PC-3 (cell line): ENCODE results near the gene POLRMT. TPM values are rescaled to one million over a fixed set of nuclear protein-coding genes. Genes with fewer than 3 reads are reported as not detected.
"Not testable (repeated sequence)": the region's sequence is repeated elsewhere in the genome, so short reads cannot be mapped to it uniquely, and the experiment has no call there.

Experiments used
- ATAC-seq: fragments of 200-7000 bp; cut with Tn5 transposase; 2 replicates; pipeline ENCODE4 v1.9.1; 2020; ENCODE audit warnings: mild to moderate bottlenecking, moderate library complexity
- BruUV-seq: library from RNA; stranded (reverse); fragments of 400-500 nt; replicated peaks from 2 replicates; lab custom pipeline; 2021; lab: Mats Ljungman, UMichigan
- CTCF ChIA-PET: fragments of 300-600 bp; sonication (Branson Sonifier 250); formaldehyde crosslinking; loops from one replicate; lab custom pipeline; 2022; ENCODE audit warnings: antibody characterized with exemption; lab: Charles Lee
- POLR2A ChIA-PET: fragments of 300-600 bp; sonication (Branson Sonifier 250); formaldehyde crosslinking; loops from one replicate; lab custom pipeline; 2022; ENCODE audit warnings: antibody characterized with exemption; ENCODE audit not compliant: unreplicated experiment; lab: Charles Lee
- DNase-seq: peaks from one replicate; pipeline ENCODE4 v3.0.0-alpha.2; 2015
- H2AFZ ChIP-seq: fragments of 300-600 bp; sonication (generic); 2 replicates; pipeline ENCODE4 v1.6.0; 2016; ENCODE audit warnings: antibody characterized with exemption, low read length
- H3F3A ChIP-seq: fragments of 300-600 bp; sonication (generic); one replicate; pipeline ENCODE4 v1.6.0; 2017; ENCODE audit warnings: antibody characterized with exemption, low read length, control low read depth, mild to moderate bottlenecking; ENCODE audit not compliant: unreplicated experiment
- H3K27ac ChIP-seq: fragments of 300-600 bp; sonication (generic); 2 replicates; pipeline ENCODE4 v1.5.1; 2016; ENCODE audit warnings: mild to moderate bottlenecking, low read length
- H3K27me3 ChIP-seq: fragments of 300-600 bp; sonication (generic); 2 replicates; pipeline ENCODE4 v1.6.1; 2016; ENCODE audit warnings: low read length, mixed read lengths
- H3K36me3 ChIP-seq: fragments of 300-600 bp; sonication (generic); 2 replicates; pipeline ENCODE4 v1.6.1; 2016; ENCODE audit warnings: low read depth, mixed run types, low read length, mixed read lengths
- H3K4me1 ChIP-seq: fragments of 300-600 bp; sonication (generic); 2 replicates; pipeline ENCODE4 v1.5.1; 2016; ENCODE audit warnings: low read length; ENCODE audit not compliant: insufficient read depth
- H3K4me2 ChIP-seq: fragments of 300-600 bp; sonication (generic); 2 replicates; pipeline ENCODE4 v1.6.0; 2016; ENCODE audit warnings: low read length
- H3K4me3 ChIP-seq: fragments of 300-600 bp; sonication (generic); 2 replicates; pipeline ENCODE4 v1.5.1; 2016; ENCODE audit warnings: mild to moderate bottlenecking, low read length, mixed read lengths
- H3K79me2 ChIP-seq: fragments of 300-600 bp; sonication (generic); 2 replicates; pipeline ENCODE4 v1.6.1; 2017; ENCODE audit warnings: low read length, mixed read lengths
- H3K9ac ChIP-seq: fragments of 300-600 bp; sonication (generic); 2 replicates; pipeline ENCODE4 v1.6.0; 2016; ENCODE audit warnings: mild to moderate bottlenecking, low read length
- H3K9me2 ChIP-seq: fragments of 300-600 bp; sonication (generic); replicated peaks from 2 replicates; pipeline ENCODE4 v1.6.1; 2016; ENCODE audit warnings: mixed run types, low read length, mixed read lengths
- H3K9me3 ChIP-seq: fragments of 300-600 bp; sonication (generic); 2 replicates; pipeline ENCODE4 v1.6.1; 2016; ENCODE audit warnings: low read length, mixed read lengths
- H4K20me1 ChIP-seq: fragments of 300-600 bp; sonication (generic); 2 replicates; pipeline ENCODE4 v1.6.1; 2016; ENCODE audit warnings: low read length, mixed read lengths
- CTCF ChIP-seq: fragments of 300-600 bp; sonication (generic); conservative IDR thresholded peaks from 2 replicates; pipeline ENCODE4 v1.5.1; 2017; ENCODE audit warnings: antibody characterized with exemption, low read depth, mild to moderate bottlenecking, low read length
- EZH2 ChIP-seq: fragments of 300-600 bp; sonication (generic); IDR thresholded peaks from one replicate; pipeline ENCODE4 v1.6.1; 2017; ENCODE audit warnings: antibody characterized with exemption, mild to moderate bottlenecking, low read length; ENCODE audit not compliant: unreplicated experiment
- EZH2phosphoT487 ChIP-seq: fragments of 300-600 bp; sonication (generic); IDR thresholded peaks from 2 replicates; pipeline ENCODE4 v1.6.1; 2018; ENCODE audit warnings: mild to moderate bottlenecking, antibody characterized with exemption, low read length, borderline replicate concordance
- intact Hi-C: fragments of 100-400 bp; cut with micrococcal nuclease; formaldehyde crosslinking; loops from 2 replicates; pipeline ENCODE4 v1.9.0; 2023
- total RNA-seq: library from RNA; depleted of rRNA; stranded (reverse); fragments of >200 nt; gene quantifications from 2 replicates; pipeline ENCODE4 v1.2.3, GENCODE V29; 2014

The POLRMT gene
- total RNA-seq, 1 experiment from 2014 or later, result 60.5 TPM

GRCh38 chr19:628168-628567 lies 5.2 kb downstream of the POLRMT start:
- TF ChIP-seq CTCF, result peak; percentile 53
- TF ChIP-seq EZH2phosphoT487, result no peak
- no peak for TF ChIP-seq EZH2
- H3K27ac ChIP-seq, result no peak overlapping the region
- H3K9ac ChIP-seq, result no peak overlapping the region
- no peak overlapping the region for H3K4me3 ChIP-seq
- H3K9me2 ChIP-seq, result no peaks in the 10 kb centered on the region
- peaks cover 5% of the 10 kb centered on the region; the same call in 1 of the 2 replicates for H3K4me1 ChIP-seq
- no peaks in the 10 kb centered on the region for H3K9me3 ChIP-seq
- intact Hi-C loops, result no loop called here
- peaks cover 46% of the 10 kb centered on the region for H3K79me2 ChIP-seq
- H3K36me3 ChIP-seq, result peaks cover 5% of the 10 kb centered on the region; the same call in 1 of the 2 replicates
- H3F3A ChIP-seq, result no peaks in the 10 kb centered on the region
- H3K27me3 ChIP-seq, result no peaks in the 10 kb centered on the region
- no peak overlapping the region for H3K4me2 ChIP-seq
- BruUV-seq, result no TSS peak
- ChIA-PET CTCF (no interaction called here), POLR2A (no interaction called here)
- DNase-seq (no peak), ATAC-seq (no peak)
- no peak overlapping the region for H2AFZ ChIP-seq
- H4K20me1 ChIP-seq, result no peaks in the 10 kb centered on the region

- POLR2A ChIA-PET, BruUV-seq, H3K9me3 ChIP-seq, H3F3A ChIP-seq, H3K4me1 ChIP-seq, H2AFZ ChIP-seq, H3K4me2 ChIP-seq, H3K36me3 ChIP-seq, ATAC-seq, H3K27me3 ChIP-seq, H3K9ac ChIP-seq, DNase-seq, H3K9me2 ChIP-seq, H3K4me3 ChIP-seq, CTCF ChIA-PET, intact Hi-C loops, H4K20me1 ChIP-seq, H3K27ac ChIP-seq: not testable (repeated sequence)
- peaks cover 30% of the 10 kb centered on the region for H3K79me2 ChIP-seq
Observed at GRCh38 chr19:626566-626965, 6.8 kb downstream of the POLRMT start.

GRCh38 chr19:625257-625656 lies 8.1 kb downstream of the POLRMT start:
- no peaks in the 10 kb centered on the region for H3K27me3 ChIP-seq
- no peak overlapping the region for H3K4me2 ChIP-seq
- ATAC-seq (no peak), DNase-seq (no peak)
- no peak overlapping the region for H3K4me3 ChIP-seq
- H3K9me3 ChIP-seq, result no peaks in the 10 kb centered on the region
- CTCF ChIA-PET, result no interaction called here
- H3K4me1 ChIP-seq, result no peaks in the 10 kb centered on the region
- H3K79me2 ChIP-seq, result peaks cover 19% of the 10 kb centered on the region
- no peaks in the 10 kb centered on the region for H3F3A ChIP-seq
- no peak overlapping the region for H3K9ac ChIP-seq
- POLR2A ChIA-PET, result no interaction called here
- BruUV-seq, result no TSS peak
- no peaks in the 10 kb centered on the region for H3K9me2 ChIP-seq
- H2AFZ ChIP-seq, result no peak overlapping the region
- no peak for TF ChIP-seq CTCF
- no peak for TF ChIP-seq EZH2phosphoT487
- no peak for TF ChIP-seq EZH2
- H4K20me1 ChIP-seq, result no peaks in the 10 kb centered on the region
- H3K27ac ChIP-seq, result no peak overlapping the region
- H3K36me3 ChIP-seq, result peaks cover 5% of the 10 kb centered on the region; the same call in 1 of the 2 replicates
- intact Hi-C loops, result no loop called here
